NCI-H2171 (cell line): ENCODE measurements around the gene TANC1.

Experiments
- DNase-seq: peaks from one replicate; lab custom pipeline; 2025; lab: John Stamatoyannopoulos, UW

TANC1 gene

GRCh38 chr2:159266554-159266953 lies 298.1 kb downstream of the TANC1 start:
- DNase-seq = no peak

- DNase-seq = no peak
These were observed 299.5 kb downstream of the TANC1 start for GRCh38 chr2:159267921-159268320.

GRCh38 chr2:159270744-159271379 lies 302.4 kb downstream of the TANC1 start:
- DNase-seq = no peak

DNA sequence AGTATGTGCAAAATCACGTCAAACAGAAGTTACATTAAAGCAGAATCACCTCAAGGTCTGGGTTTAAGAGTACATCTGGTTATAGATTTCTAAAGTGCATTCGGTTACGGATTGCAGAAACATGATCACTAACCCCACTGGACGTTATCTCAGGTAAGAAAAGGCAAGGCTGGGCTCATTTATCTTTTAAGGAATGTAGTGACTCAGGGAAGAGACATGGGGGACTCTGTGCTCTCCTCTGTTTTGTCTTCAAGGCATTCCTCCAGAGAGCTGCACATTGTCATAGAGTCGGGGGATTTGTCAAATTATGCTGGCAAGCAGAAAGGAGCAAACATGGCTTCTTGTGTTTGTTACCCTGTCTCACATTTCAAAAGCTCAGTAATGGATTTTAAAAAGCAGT lies 303.7 kb downstream of the TANC1 start:
- DNase-seq = no peak

GRCh38 chr2:159275111-159275510 lies 306.7 kb downstream of the TANC1 start:
- DNase-seq = no peak

DNA sequence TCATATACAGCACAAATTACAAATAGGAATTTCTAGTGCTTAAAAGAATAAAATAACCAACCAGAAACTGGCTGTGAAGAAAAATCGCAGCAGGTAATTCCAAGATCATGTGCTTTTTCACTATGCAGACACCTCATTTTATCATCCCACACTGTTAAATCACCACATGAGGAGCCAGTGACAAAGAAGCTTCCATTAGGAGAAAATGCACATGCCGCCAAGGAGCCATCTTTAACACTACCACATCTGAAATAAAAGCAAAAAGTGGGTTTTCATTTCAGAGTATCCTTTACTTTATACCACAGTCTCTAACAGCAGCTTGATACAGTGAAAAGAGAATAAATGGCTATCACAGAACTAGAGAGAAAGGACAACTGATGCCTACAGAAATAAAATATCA lies 311.3 kb downstream of the TANC1 start:
- DNase-seq = no peak

- no peak for DNase-seq
These were observed 312.6 kb downstream of the TANC1 start for GRCh38 chr2:159281002-159281401.
